Upper lobe of left lung (tissue), 6 donors: ENCODE measurements around the gene PRMT2. TPM values are rescaled to one million over a fixed set of nuclear protein-coding genes. Genes with fewer than 3 reads are reported as not detected.
"Not testable (repeated sequence)": the region's sequence is repeated elsewhere in the genome, so short reads cannot be mapped to it uniquely, and the experiment has no call there.

Experiments used
- ATAC-seq, 2 donors: fragments of 200-7000 bp; cut with Tn5 transposase; one replicate each; pipeline ENCODE4 v1.9.1; 2022; ENCODE audit warnings: mild to moderate bottlenecking in 2 of 2, moderate library complexity in 2 of 2; ENCODE audit not compliant: low FRiP score in 2 of 2
- DNase-seq, 2 donors: peaks; one replicate each; pipeline ENCODE4 v3.0.0-alpha.2; 2019 to 2020
- H3K27ac ChIP-seq, 4 donors: fragments of 200-600 bp; sonication (generic); one replicate each; pipeline ENCODE4 v1.5.1; 2016 to 2019
- H3K27me3 ChIP-seq, 4 donors: fragments of 200-600 bp; sonication (generic); one replicate each; pipeline ENCODE4 v1.5.1; 2017 to 2019
- H3K36me3 ChIP-seq, 4 donors: fragments of 200-600 bp; sonication (generic); one replicate each; pipeline ENCODE4 v1.5.1; 2016 to 2019
- H3K4me1 ChIP-seq, 4 donors: fragments of 200-600 bp; sonication (generic); one replicate each; pipeline ENCODE4 v1.5.1; 2018 to 2019
- H3K4me3 ChIP-seq, 4 donors: fragments of 200-600 bp; sonication (generic); one replicate each; pipeline ENCODE4 v1.5.1; 2017 to 2019; ENCODE audit warnings: mild to moderate bottlenecking in 2 of 4, moderate library complexity in 1 of 4
- H3K9me3 ChIP-seq, 4 donors: fragments of 200-600 bp; sonication (generic); one replicate each; pipeline ENCODE4 v1.5.1; 2018 to 2019
- EP300 ChIP-seq, 4 donors: sonication (generic); formaldehyde crosslinking; IDR thresholded peaks; one replicate each; pipeline ENCODE4 v1.5.1; 2017; ENCODE audit warnings: antibody characterized with exemption in 4 of 4, control low read depth in 2 of 4
- POLR2A ChIP-seq, 4 donors: fragments of 450-650 bp; IDR thresholded peaks; one replicate each; pipeline ENCODE4 v1.5.1; 2016 to 2017; ENCODE audit warnings: antibody characterized with exemption in 4 of 4, mild to moderate bottlenecking in 2 of 4
- POLR2AphosphoS5 ChIP-seq, 2 donors: sonication (generic); formaldehyde crosslinking; IDR thresholded peaks; one replicate each; pipeline ENCODE4 v1.5.1; 2017; ENCODE audit warnings: antibody characterized with exemption in 2 of 2
- WGBS, 2 donors: methylation state at CpG; one replicate each; pipeline ENCODE4 v1.1.5; 2017 to 2018; 5-methylcytosine and 5-hydroxymethylcytosine counted together
- total RNA-seq, 6 donors: library from RNA; depleted of rRNA in 4 of 6; stranded (reverse); fragments of >200 nt in 4 of 6; gene quantifications; one replicate each; pipeline versions ENCODE4 v1.1.0 to v1.2.1, GENCODE V29; 2016 to 2021
- TF ChIP-seq, protein P1 (sequence below), 6 experiments: fragments of 450-650 bp in 4 of 6; fragments of 200-600 bp in 2 of 6; sonication (generic) in 2 of 6; IDR thresholded peaks; one replicate each; pipeline ENCODE4 v1.5.1; 2016 to 2019; ENCODE audit warnings: antibody characterized with exemption in 6 of 6
- donor health status: DM: no; HTN: no; CAD: no; lungs with moderate emphysema.
- donor health status: DM: no; HTN: yes; CAD: no; lungs with severe emphysema.

The PRMT2 gene
- total RNA-seq, 6 donors from 2014 or later, result 91.6 to 152 (median 115) TPM

DNA sequence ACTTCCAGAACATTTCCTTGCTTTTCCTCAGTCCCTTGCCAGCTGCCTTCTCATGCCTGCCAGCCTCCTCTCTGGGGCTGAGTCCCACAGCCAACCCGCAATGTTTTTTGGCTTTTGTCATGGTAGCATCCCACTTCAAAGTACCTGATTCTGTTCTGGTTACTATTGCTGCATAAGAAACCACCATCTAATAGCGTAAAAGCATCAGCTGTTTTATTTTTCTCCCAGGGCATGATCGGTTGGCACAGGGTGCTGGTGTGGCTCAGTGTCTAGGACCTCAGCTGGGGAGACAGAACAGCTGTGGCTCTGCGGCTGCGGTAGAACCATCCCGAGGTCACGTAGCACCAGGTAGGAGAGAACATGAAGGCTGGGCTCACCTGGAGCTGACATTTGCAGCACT lies 8.9 kb upstream of the PRMT2 start:
- Histone ChIP-seq H3K9me3 (peaks cover 3 to 17% (median 16%) of the 10 kb centered on the region in 4 donors), H3K27ac (no peak overlapping the region), H3K4me1 (peaks cover 0 to 6% (median 2%) of the 10 kb centered on the region in 4 donors), H3K4me3 (no peak overlapping the region), H3K36me3 (no peaks in the 10 kb centered on the region), H3K27me3 (no peaks in the 10 kb centered on the region)
- no peak for DNase-seq
- 88 to 99% methylated on average over 5 to 7 of the region's 7 CpGs for WGBS, 2 donors
- ATAC-seq, result no peak
- TF ChIP-seq, protein P1, sequence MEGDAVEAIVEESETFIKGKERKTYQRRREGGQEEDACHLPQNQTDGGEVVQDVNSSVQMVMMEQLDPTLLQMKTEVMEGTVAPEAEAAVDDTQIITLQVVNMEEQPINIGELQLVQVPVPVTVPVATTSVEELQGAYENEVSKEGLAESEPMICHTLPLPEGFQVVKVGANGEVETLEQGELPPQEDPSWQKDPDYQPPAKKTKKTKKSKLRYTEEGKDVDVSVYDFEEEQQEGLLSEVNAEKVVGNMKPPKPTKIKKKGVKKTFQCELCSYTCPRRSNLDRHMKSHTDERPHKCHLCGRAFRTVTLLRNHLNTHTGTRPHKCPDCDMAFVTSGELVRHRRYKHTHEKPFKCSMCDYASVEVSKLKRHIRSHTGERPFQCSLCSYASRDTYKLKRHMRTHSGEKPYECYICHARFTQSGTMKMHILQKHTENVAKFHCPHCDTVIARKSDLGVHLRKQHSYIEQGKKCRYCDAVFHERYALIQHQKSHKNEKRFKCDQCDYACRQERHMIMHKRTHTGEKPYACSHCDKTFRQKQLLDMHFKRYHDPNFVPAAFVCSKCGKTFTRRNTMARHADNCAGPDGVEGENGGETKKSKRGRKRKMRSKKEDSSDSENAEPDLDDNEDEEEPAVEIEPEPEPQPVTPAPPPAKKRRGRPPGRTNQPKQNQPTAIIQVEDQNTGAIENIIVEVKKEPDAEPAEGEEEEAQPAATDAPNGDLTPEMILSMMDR (IDR thresholded peaks at IDR 0.05), result no peak
- TF ChIP-seq EP300 (IDR thresholded peaks at IDR 0.05) (no peak), POLR2AphosphoS5 (IDR thresholded peaks at IDR 0.05) (no peak), POLR2A (IDR thresholded peaks at IDR 0.05) (no peak)

DNA sequence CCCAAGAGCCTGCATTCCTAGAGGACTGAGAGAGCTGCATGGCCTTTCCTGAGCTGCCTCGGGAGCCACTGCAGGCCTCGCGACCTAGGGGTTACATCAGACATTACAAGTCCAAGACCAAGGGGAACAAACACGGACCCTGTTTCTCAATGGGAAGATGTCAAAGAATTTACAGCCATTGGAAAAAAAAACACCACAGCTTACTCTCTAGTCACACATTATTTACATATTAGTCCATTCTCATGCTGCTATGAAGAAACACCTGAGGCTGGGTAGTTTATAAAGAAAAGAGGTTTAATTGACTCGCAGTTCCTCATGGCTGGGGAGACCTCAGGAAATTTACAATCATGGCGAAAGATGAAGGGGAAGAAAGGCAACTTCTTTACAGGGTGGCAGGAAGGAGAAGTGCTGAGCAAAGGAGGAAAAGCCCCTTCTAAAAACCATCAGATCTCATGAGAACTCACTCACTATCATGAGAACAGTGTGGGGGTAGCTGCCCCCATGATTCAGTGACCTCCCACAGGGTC lies 8.4 kb upstream of the PRMT2 start:
- no peak for TF ChIP-seq EP300 (IDR thresholded peaks at IDR 0.05)
- TF ChIP-seq, protein P1 (IDR thresholded peaks at IDR 0.05), result no peak
- no peak for TF ChIP-seq POLR2AphosphoS5 (IDR thresholded peaks at IDR 0.05)
- TF ChIP-seq POLR2A (IDR thresholded peaks at IDR 0.05), result no peak
- H3K4me3 ChIP-seq, result no peak overlapping the region
- ATAC-seq, result no peak
- WGBS, 2 donors, result 78% methylated on average over 6 of the region's 6 CpGs
- no peak for DNase-seq
- H3K36me3 ChIP-seq, result no peaks in the 10 kb centered on the region
- H3K4me1 ChIP-seq, result peaks cover 0 to 1% (median 0%) of the 10 kb centered on the region in 4 donors
- H3K27ac ChIP-seq, result no peak overlapping the region
- H3K27me3 ChIP-seq, result no peaks in the 10 kb centered on the region
- H3K9me3 ChIP-seq, result peaks cover 3 to 17% (median 16%) of the 10 kb centered on the region in 4 donors

DNA sequence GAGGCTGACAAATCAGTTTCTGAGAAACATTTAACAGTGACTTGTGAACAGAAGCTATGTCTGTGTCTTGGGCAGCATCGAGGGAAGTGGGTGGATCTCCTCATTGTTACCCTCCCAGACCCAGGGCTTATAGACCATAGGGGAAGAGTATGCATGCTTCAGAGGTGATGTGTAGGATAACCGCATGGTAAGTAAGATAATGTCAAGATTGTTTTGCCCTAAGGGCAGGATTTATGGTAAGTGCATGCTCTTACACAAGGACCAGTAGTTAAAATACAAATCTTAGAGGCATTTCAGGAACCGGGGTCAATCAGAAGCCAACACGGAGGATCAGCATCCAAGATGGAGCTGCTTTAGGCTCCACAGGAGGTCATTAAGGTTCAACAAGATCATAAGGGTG lies 7.7 kb upstream of the PRMT2 start:
- H3K4me3 ChIP-seq, result no peak overlapping the region
- TF ChIP-seq, protein P1 (IDR thresholded peaks at IDR 0.05), result no peak
- TF ChIP-seq EP300 (IDR thresholded peaks at IDR 0.05) (no peak), POLR2AphosphoS5 (IDR thresholded peaks at IDR 0.05) (no peak), POLR2A (IDR thresholded peaks at IDR 0.05) (no peak)
- no peak overlapping the region for H3K27ac ChIP-seq
- H3K4me1 ChIP-seq, result no peaks in the 10 kb centered on the region
- ATAC-seq (no peak), DNase-seq (no peak)
- H3K27me3 ChIP-seq, result no peaks in the 10 kb centered on the region
- WGBS, 2 donors, result 74 to 85% methylated on average over 4 of the region's 4 CpGs
- peaks cover 3 to 17% (median 16%) of the 10 kb centered on the region in 4 donors for H3K9me3 ChIP-seq
- H3K36me3 ChIP-seq, result no peaks in the 10 kb centered on the region

DNA sequence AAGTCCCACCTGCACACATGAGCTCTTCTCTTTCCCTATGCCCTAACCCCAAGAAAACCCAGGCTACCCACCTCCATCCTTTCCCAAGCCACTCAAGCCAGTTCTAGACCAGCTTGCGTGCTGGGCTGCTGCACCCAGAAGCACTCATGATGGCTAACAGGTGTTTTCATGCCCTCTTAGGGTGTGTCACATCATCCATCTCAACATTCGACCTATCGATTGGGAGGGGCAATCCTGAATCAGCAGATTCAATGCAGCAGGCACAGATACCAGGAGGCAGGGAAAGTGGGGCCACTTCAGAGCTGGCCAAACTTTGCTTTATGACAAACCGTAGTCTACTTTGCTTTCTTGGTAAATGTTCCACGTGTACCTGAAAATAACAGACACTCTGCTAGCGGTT lies 6.6 kb upstream of the PRMT2 start:
- no peak overlapping the region for H3K27ac ChIP-seq
- H3K9me3 ChIP-seq, result peaks cover 3 to 17% (median 16%) of the 10 kb centered on the region in 4 donors
- H3K4me1 ChIP-seq, result no peaks in the 10 kb centered on the region
- DNase-seq (no peak), ATAC-seq (no peak)
- no peak overlapping the region for H3K4me3 ChIP-seq
- no peak for TF ChIP-seq POLR2AphosphoS5 (IDR thresholded peaks at IDR 0.05)
- no peak for TF ChIP-seq EP300 (IDR thresholded peaks at IDR 0.05)
- TF ChIP-seq, protein P1 (IDR thresholded peaks at IDR 0.05), result no peak
- no peak for TF ChIP-seq POLR2A (IDR thresholded peaks at IDR 0.05)
- WGBS, 2 donors, result 82 to 85% methylated on average over 6 of the region's 6 CpGs
- no peaks in the 10 kb centered on the region for H3K36me3 ChIP-seq
- no peaks in the 10 kb centered on the region for H3K27me3 ChIP-seq

DNA sequence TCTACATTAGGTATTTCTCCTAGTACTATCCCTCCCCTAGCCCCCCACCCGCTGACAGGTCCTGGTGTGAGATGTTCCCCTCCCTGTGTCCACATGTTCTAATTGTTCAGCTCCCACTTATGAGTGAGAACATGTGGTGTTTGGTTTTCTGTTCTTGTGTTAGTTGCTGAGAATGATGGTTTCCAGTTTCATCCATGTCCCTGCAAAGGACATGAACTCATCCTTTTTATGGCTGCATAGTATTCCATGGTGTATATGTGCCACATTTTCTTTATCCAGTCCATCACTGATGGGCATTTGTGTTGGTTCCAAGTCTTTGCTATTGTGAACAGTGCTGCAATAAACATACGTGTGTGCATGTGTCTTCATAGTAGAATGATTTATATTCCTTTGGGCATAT lies 4.6 kb upstream of the PRMT2 start:
- not testable (repeated sequence) for H3K4me1 ChIP-seq, ATAC-seq, H3K9me3 ChIP-seq, H3K4me3 ChIP-seq, H3K36me3 ChIP-seq, H3K27me3 ChIP-seq, DNase-seq, H3K27ac ChIP-seq
- 89 to 92% methylated on average over 2 of the region's 2 CpGs for WGBS, 2 donors
